B cell (primary cell): Measurements from ENCODE around the gene TXLNA. TPM values are rescaled to one million over a fixed set of nuclear protein-coding genes. Genes with fewer than 3 reads are reported as not detected.

Experiments
- ATAC-seq: fragments of 200-7000 bp; cut with Tn5 transposase; one replicate; pipeline ENCODE4 v1.10.0; 2021; ENCODE audit warnings: low read depth, mild to moderate bottlenecking, moderate number of reproducible peaks, moderate library complexity
- CTCF ChIA-PET: fragments of 350-600 bp; sonication (Branson Sonifier 250); formaldehyde crosslinking; loops from one replicate; lab custom pipeline; 2021; ENCODE audit warnings: antibody characterized with exemption, inconsistent platforms; lab: Charles Lee
- POLR2A ChIA-PET: fragments of 350-600 bp; sonication (Branson Sonifier 250); formaldehyde crosslinking; loops from one replicate; lab custom pipeline; 2021; ENCODE audit warnings: antibody characterized with exemption; lab: Charles Lee
- DNase-seq: peaks from one replicate; pipeline ENCODE4 v3.0.0; 2013
- H2AFZ ChIP-seq: 2 replicates; pipeline ENCODE4 v1.6.1; 2012; ENCODE audit warnings: mild to moderate bottlenecking, low read depth, low read length; ENCODE audit not compliant: insufficient read depth, poor library complexity, severe bottlenecking
- H3K27ac ChIP-seq, 2 donors: 1 replicate in 1 of 2; 2 replicates in 1 of 2; pipeline ENCODE4 v1.5.1; 2012 to 2013; ENCODE audit warnings: low read length in 2 of 2, mild to moderate bottlenecking in 2 of 2, moderate library complexity in 1 of 2
- H3K27me3 ChIP-seq, 4 experiments: fragments of 200-600 bp in 1 of 4; sonication (generic) in 1 of 4; replicated peaks in 1 of 4; 1 replicate in 2 of 4; 2 replicates in 2 of 4; pipeline versions ENCODE4 v1.6.1 to v1.7.0; 2013 to 2016; ENCODE audit warnings: low read length in 3 of 4, mild to moderate bottlenecking in 2 of 4, mixed read lengths in 1 of 4, moderate library complexity in 1 of 4; ENCODE audit not compliant: insufficient read depth in 4 of 4, control insufficient read depth in 3 of 4; ENCODE audit errors: control extremely low read depth in 1 of 4
- H3K36me3 ChIP-seq, 2 experiments: replicated peaks in 1 of 2; 1 replicate in 1 of 2; 2 replicates in 1 of 2; pipeline versions ENCODE4 v1.6.1 to v1.7.1; 2013; ENCODE audit warnings: low read length in 1 of 2; ENCODE audit not compliant: insufficient read depth in 2 of 2, control insufficient read depth in 1 of 2; ENCODE audit errors: control extremely low read depth in 1 of 2, extremely low read depth in 1 of 2
- H3K4me1 ChIP-seq, 2 donors: fragments of 200-600 bp in 1 of 2; sonication (generic) in 1 of 2; 1 replicate in 1 of 2; 2 replicates in 1 of 2; pipeline versions ENCODE4 v1.5.1 to v1.6.1; 2013 to 2017; ENCODE audit warnings: low read length in 2 of 2; ENCODE audit not compliant: control insufficient read depth in 2 of 2, insufficient read depth in 2 of 2
- H3K4me2 ChIP-seq: replicated peaks from 2 replicates; pipeline ENCODE3; 2012; ENCODE audit warnings: mild to moderate bottlenecking, low read depth, low read length; ENCODE audit not compliant: poor library complexity, severe bottlenecking
- H3K4me3 ChIP-seq, 5 experiments: fragments of 200-600 bp in 1 of 5; sonication (generic) in 1 of 5; 1 replicate in 3 of 5; 2 replicates in 2 of 5; pipeline versions ENCODE4 v1.5.1 to v1.7.0; 2011 to 2016; ENCODE audit warnings: low read length in 4 of 5, mild to moderate bottlenecking in 4 of 5, low read depth in 2 of 5, control low read depth in 1 of 5, moderate library complexity in 1 of 5; ENCODE audit not compliant: insufficient read depth in 1 of 5; ENCODE audit errors: control extremely low read depth in 1 of 5, extremely low read depth in 1 of 5
- H3K79me2 ChIP-seq: fragments of 200-600 bp; sonication (generic); one replicate; pipeline ENCODE4 v1.6.0; 2016; ENCODE audit warnings: low read length; ENCODE audit not compliant: control insufficient read depth, insufficient read depth
- H3K9ac ChIP-seq: fragments of 200-600 bp; sonication (generic); 2 replicates; pipeline ENCODE4 v1.6.1; 2017; ENCODE audit warnings: mild to moderate bottlenecking, low read length, moderate library complexity
- H3K9me3 ChIP-seq, 3 donors: one replicate each; pipeline versions ENCODE4 v1.6.1 to v1.7.1; 2013; ENCODE audit warnings: low read length in 2 of 3; ENCODE audit not compliant: control insufficient read depth in 2 of 3, insufficient read depth in 1 of 3; ENCODE audit errors: control extremely low read depth in 1 of 3
- H4K20me1 ChIP-seq: 2 replicates; pipeline ENCODE4 v1.6.0; 2012; ENCODE audit warnings: mild to moderate bottlenecking, low read length; ENCODE audit not compliant: insufficient read depth, control insufficient read depth, poor library complexity, severe bottlenecking
- H3K27ac Mint-ChIP-seq: one replicate; pipeline ENCODE4 v1.8.0; 2021; ENCODE audit warnings: mixed read lengths
- H3K27me3 Mint-ChIP-seq: one replicate; pipeline ENCODE4 v1.8.0; 2021; ENCODE audit warnings: mixed read lengths
- H3K4me1 Mint-ChIP-seq: one replicate; pipeline ENCODE4 v1.8.0; 2021; ENCODE audit warnings: mixed read lengths
- H3K4me3 Mint-ChIP-seq: one replicate; pipeline ENCODE4 v1.8.0; 2021; ENCODE audit warnings: mixed read lengths
- H3K9me3 Mint-ChIP-seq: one replicate; pipeline ENCODE4 v1.8.0; 2022; ENCODE audit warnings: mixed read lengths; ENCODE audit not compliant: insufficient read depth
- CTCF ChIP-seq: fragments of 200-600 bp; IDR thresholded peaks from one replicate; pipeline ENCODE4 v1.8.0; 2022; ENCODE audit warnings: antibody characterized with exemption, mild to moderate bottlenecking
- EZH2 ChIP-seq: IDR thresholded peaks from 2 replicates; pipeline ENCODE4 v1.6.1; 2012; ENCODE audit warnings: borderline replicate concordance, low read depth, mild to moderate bottlenecking, moderate library complexity, low read length; ENCODE audit not compliant: insufficient read depth, poor library complexity, severe bottlenecking
- WGBS: methylation state at CpG from one replicate; pipeline ENCODE4 v1.1.5; 2013; ENCODE audit warnings: missing lambda C conversion rate; ENCODE audit not compliant: insufficient coverage; 5-methylcytosine and 5-hydroxymethylcytosine counted together
- intact Hi-C: fragments of 100-400 bp; cut with micrococcal nuclease; formaldehyde crosslinking; loops from one replicate; pipeline ENCODE4 v1.10.0; 2022
- polyA plus RNA-seq: library from polyadenylated mRNA; depleted of rRNA; stranded (reverse); fragments of >200 nt; gene quantifications from 2 replicates; pipeline ENCODE4 v1.2.3, GENCODE V29; 2012
- total RNA-seq, 2 donors: library from RNA; stranded (reverse); fragments of 120-200 nt in 1 of 2; gene quantifications; 1 replicate in 1 of 2; 2 replicates in 1 of 2; pipeline versions ENCODE4 v1.2.3 to v1.2.4, GENCODE V29; 2013 to 2022

Gene TXLNA
- total and polyA plus RNA-seq, 2 donors (not counting 1 experiment from before 2014, with no cell fraction given) = 23.0 to 38.3 TPM

GRCh38 chr1:32221980-32222755 lies 42.7 kb downstream of the TXLNA start, which contains the start of the genes EIF3I and TMEM234:
EIF3I (plus strand) TSS chr1:32222407; CDS start chr1:32222442, 35 bp downstream.
TMEM234 (minus strand) TSS chr1:32222353; CDS start chr1:32222322, 31 bp downstream.
- Histone ChIP-seq H3K79me2 (peaks cover 47% of the 10 kb centered on the region), H2AFZ (peak within 1 kb of the TSS; percentile 80), H4K20me1 (peaks cover 8% of the 10 kb centered on the region), H3K27ac (peak within 1 kb of the TSS; percentile 72 to 94), H3K4me2 (peak within 1 kb of the TSS; percentile 87), H3K9me3 (no peaks in the 10 kb centered on the region), H3K27me3 (no peaks in the 10 kb centered on the region), H3K9ac (peak within 1 kb of the TSS; percentile 97), H3K36me3 (peaks cover 3 to 35% of the 10 kb centered on the region in 2 experiments), H3K4me1 (peaks cover 28 to 30% of the 10 kb centered on the region in 2 donors), H3K4me3 (peak within 1 kb of the TSS; percentile 61 to 99 (median 93))
- Mint-ChIP-seq H3K4me3 (peak within 1 kb of the TSS; percentile 97), H3K9me3 (no peaks in the 10 kb centered on the region), H3K27me3 (no peaks in the 10 kb centered on the region), H3K4me1 (peaks cover 43% of the 10 kb centered on the region), H3K27ac (peak within 1 kb of the TSS; percentile 98)
- under 1% methylated on average over 38 of the region's 46 CpGs for WGBS
- POLR2A ChIA-PET = interaction anchor here (0.6 to 2.0 kb wide), 10 partner anchors 11 to 768 kb away, joined by 3 to 9 read pairs (median 4); partner anchors contain the start of genes IQCC and MARCKSL1
- peak; percentile 94 for DNase-seq
- no peak for TF ChIP-seq CTCF
- TF ChIP-seq EZH2 = no peak
- intact Hi-C loops = loop anchor here (1.0 kb wide), 8 partner anchors 18 to 172 kb away; partner anchors contain the start of genes BSDC1, HDAC1, MARCKSL1 and TXLNA
- CTCF ChIA-PET = interaction anchor here (1.0 to 3.6 kb wide), 4 partner anchors 18 to 95 kb away, joined by 3 to 15 read pairs (median 8); partner anchors contain the start of genes CCDC28B and HDAC1
- peak; percentile 86 for ATAC-seq
